IPS DF 19.7 (cell line): ENCODE measurements around the gene ZFHX3.

ENCODE experiments used
- DNase-seq: peaks from one replicate; pipeline ENCODE4 v3.0.0-alpha.2; 2013; ENCODE audit warnings: low read depth, low spot score

ZFHX3 gene

DNA sequence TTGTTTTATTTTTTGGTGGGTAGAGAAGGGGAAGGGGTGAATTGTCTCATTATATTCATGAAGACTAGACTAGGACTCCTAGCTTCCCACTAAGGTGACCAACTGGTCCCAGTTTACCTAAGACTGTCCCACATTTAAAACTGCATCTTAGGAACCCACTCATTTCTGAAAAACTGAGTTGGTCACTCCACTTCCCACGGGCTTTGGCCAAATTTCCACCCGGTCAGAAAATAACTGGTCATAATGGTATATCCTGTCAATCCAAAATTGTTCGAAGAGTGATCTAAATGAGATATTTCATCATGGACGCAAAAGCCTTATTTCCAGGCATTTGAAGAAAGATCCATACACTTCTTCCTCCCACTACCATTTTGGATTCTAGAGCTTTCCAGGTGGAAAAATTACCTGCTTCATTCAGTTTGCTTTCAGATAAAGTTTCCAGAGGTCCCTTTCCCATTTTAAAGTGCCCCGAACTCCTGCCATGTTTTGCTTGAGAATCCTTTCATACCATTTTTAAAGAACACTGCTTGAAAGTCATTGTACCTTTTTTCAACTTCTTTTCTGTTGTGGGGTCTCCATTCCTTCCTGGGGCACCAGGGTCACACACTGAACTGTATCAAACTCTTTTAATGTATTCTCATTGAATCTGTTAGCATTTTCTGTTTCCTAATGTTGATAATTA is 21.8 kb upstream of the ZFHX3 start:
- DNase-seq: no peak

DNA sequence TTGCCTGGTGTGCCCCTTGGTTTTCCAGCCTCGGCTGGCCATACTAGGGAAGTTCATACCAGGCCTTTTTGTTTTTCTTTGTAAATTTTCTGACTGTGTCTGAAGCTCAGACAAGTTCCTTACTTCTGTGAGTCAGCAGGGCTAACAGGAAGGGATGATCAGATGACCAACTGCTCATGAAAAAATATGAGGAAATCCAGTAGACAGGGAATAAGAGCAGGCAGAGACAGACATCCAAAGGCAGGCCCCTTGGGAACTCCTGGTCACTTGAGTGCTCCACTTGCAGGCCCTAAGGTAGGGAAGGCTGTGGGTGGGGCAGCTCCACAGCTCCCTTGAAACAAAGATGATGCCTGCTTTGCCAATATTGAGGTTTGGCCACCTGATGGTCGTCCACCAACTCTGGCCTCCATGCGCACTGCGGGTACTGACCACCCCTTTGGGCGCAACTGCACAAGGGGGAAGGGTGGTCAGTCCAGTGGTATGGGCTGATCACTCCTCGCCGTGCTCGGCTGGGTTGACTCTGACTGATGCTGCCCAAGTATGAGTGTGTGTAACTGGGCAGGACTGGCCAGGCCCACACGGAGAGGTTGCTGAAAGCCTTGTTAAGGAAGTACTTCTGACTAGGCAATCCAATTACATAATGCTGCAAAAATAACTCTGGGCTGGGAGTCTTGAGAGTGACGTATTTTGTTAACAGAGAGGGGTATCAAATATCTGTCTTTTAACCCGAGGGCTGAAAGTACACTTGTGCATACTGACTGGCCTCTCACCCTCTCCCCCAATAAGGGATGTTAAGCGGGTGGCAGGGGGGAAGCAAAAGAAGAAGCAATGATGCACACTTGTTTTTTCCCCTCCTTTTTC is 20.8 kb upstream of the ZFHX3 start:
- no peak for DNase-seq

DNA sequence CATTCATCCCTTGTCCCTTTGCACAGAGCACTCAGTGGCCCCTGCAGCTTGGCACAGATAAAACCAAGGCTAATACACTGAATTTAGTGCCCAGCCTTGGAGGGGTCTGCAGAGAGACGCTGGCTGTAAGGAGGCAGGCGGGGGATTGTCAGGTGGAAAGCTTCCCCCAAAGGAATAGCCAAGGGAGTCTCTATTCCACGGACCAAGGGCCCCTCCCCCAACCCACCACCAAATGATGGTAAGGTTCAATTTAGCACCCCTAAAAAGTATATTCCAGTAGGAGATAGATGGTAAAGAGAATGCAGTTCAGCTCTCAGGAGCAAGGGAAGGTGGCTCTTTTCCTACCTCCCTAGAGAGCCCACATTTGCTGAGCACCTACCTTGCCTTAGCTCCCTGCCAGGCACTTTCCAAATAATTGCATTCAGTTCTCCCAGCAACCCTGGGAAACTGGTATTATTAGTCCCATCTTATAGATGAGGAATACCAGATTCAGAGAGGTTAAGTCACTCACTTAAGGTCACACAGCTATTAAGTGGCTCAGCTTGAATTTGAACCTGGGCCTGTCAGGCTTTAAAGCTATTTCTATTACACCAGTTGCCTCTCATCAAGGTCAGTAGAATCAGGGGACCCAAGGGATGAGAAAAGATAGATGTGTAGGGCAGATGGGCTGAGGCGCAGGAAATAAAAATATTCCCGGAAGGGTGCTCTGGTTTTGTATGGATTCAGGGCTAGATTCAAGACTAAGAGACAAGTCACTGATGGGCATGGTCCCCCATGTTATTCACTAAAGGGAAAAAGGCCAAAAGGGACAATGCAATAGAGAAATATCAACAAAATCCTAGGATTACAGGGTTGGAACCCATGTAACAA is 20.0 kb upstream of the ZFHX3 start:
- DNase-seq: no peak

DNA sequence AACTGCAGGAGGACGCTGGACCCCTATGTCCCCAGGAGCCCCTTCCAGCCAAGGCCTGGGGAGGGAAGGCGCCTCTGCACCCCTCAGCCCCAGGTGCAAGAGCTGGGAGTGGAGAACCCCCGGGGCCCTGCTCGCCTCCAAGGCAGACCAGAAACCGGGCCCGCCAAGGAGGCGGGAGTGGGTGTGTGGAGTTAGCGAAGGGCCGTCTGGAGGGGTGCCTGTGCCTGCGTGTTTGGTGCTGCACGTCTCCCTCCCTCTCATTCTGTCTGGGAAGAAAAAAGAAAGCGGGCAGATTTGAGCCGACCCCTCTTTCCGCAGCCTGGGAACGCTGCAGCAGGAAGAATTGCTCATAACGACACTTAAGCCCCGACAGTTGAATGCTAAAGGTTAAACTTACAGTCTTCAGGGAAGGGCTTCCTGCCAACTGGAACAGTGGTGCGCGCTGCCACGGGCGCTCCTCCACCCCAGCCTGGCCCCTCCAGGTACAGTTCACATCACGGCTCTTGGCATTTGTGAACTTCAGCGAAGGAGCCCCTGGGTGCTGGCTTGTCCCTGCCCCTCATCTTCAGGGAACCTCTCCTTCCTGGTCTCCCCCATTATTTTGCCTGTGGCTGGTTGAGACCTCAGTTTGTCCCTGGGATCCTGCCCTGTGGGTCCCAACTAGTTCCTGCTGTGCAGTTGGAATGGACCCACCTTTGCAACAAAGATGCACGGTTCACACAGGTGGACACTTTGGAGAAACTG is 19.2 kb upstream of the ZFHX3 start:
- no peak for DNase-seq

DNA sequence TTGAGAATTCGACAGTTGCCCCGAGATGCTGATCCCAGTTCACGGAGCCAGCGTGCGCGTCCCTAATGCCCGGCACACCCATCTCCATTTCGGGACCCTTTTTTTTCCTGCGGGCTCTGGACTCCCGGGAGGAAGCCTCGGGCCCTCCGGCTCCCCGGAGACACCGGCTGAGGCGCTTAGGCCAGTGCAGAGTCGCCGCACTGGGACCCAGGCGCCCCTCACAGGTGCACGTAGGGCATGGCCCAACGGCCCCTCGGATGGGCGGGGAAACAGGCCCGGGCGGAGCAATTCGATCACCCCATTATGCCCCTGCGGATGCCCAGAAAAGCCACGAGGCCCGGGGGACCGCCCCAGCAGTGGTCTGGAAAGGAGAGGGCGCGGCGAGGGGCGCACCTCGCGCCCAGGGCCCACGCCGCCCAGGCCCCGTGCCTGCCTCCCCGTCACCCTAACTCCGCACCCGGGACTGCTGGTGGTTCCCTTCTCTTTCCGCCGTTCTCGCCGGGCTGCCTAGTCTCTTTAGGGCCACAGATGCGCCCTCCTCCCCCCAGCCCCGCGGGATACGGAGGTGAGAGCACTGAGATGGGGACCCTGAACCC is 18.5 kb upstream of the ZFHX3 start:
- DNase-seq: no peak

DNA sequence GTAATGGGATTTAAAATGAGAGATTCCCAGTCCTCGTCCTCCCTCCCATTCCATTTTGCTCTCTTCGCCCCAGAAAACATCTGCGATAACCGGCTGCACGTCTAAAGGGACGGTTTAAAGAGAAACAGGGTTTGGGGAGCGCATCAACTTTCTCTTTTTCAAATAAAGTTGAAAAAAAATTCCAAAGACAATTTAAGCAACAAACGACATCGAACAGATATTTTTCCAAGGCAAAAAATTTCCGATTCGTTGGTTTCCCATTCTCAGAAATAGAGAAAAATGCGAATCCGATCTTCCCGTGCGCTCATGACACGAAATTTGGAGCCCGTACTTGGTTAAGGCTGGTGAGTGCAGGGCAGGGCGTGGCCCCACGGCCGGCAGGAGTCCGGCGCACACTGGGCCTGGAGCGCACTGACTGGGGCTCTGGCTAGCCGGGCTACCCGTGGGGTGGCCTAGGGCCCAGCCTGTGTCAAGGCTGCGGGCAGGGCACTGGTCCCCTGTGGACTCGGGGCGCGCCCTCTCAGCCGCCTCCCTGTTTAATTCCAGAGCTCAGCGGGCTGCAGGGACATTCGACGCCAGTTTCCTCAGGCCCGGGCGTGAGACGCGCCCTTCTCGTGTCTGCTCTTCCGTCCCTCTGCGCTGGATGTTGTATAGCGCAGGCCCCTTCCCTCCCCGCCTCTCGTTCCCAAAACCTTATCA is 17.9 kb upstream of the ZFHX3 start:
- no peak for DNase-seq

DNA sequence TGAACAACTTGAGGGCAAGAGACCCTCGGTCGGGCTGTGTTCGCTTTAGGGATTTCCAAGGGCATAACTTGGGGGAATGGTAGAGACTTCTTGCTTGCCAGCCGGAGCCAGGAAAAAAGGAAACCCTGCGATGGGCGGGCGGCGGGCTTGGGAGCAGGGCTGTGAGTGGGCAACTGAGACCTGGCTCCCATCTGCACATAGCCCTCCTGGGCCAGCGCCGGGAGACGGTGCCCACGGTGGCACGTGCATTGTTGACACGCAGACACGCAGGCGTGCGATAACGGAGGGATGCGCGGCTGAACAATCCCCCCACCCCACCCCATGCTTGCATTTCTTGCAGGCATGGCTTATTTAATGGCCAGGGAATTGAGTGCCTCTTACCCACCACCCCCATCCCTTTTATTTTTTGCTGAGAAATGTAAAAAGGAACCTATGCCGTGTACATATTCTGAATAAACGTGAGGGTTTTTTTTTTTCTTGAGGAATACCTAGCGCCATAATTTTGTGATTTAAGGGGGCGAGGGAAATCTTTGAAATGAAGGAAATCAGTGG is 17.1 kb upstream of the ZFHX3 start:
- DNase-seq: no peak

DNA sequence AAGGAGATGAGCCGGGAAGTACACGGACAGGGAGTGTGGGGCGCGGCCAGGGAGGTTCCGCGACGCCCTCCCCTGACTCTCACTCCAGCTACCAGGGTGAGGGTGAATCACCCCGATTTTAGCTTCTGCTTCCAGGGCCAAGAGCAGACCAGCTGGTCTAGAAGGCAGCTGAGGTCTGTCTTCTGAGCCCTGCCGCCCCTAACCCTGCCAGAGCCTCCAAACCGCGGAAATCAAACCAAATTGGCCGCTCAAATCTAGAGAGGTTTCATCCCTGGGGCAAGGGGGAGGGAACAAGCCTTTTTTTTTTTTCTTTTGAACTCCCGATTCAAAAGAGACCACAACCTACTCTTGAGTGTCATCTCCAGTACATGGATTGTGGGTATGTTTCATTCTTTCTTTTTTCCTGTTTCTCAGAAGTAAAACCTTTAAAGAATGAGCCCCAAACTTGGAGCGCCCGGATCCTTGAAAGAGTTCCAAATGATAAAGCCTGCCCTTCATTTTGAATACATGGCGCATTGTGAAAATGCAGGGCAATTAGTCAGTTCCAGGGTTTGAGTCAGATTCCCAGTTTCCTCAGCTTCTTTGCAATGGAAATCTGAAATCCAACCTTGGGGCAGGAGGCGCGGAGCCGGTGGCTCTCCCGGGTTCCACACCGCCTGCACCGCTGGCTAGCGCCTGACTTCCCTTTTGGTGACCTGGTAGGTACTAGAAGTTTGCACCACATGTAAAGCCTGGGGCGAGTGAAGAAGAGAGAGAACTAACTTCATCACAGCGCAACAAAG is 16.5 kb upstream of the ZFHX3 start:
- no peak for DNase-seq

DNA sequence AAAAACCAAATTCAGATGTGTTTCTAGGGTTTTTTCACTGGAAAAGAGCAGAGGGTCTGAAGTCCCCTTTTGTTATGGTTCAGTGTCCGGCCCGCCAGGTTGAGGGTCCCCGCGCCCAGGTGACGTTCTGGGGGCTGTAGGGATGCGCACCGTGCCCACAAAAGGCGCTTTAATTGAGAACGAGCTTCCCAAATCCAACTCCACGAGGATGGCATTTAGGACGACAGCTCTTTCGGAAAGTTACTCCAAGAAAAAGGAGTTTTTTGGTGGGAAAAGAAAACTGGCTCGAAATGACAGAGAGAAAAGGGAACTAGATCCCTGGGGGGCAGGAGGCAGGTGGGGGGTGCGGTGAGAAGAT is 15.9 kb upstream of the ZFHX3 start:
- no peak for DNase-seq

DNA sequence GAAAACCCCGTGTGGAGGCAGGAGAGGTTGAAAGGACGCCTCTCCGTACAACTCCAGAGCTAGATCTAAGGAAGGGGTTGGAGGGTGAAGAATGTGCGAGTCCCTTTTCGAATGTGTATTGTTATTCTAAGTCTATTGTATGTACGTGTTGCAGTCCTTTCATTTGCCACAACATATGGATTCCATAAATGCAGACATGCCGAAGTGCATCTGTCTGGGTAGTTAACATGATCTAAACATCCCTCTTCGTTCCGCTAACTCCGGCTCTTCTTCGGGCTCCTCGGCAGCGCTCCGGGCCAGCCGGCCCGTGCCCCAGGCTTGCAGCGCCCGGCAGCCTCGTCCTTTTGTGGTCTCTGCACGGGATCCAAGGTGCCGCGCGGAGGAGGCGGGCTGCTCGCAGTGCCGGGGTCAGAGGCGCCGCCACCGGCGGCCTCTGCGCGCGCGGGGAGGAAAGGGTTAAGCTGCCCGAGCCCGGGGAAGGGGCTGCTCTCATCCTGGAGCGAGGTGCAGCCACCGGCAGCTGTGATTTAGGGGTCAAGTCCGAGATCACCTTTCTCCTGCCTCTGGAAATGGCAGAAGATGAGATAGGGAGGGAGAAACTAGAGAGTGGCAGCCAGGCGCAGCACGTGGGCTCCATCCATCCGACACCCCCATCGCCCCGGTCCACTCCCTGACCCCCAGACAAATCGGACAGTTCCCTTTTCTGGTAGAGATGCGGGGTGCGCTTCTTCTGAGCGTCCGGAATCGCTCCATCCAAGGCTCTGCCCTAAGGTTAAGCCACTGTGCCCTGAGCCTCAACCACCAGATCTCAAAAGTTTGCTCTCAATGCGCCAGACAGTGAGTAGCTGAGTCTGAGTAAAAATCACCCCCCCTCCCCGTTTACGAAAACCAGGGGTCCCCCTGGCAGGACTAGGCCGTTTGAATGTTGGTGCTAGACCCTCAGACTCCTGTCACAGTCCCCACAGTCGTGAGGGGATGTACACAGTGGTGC is 15.1 kb upstream of the ZFHX3 start:
- no peak for DNase-seq

DNA sequence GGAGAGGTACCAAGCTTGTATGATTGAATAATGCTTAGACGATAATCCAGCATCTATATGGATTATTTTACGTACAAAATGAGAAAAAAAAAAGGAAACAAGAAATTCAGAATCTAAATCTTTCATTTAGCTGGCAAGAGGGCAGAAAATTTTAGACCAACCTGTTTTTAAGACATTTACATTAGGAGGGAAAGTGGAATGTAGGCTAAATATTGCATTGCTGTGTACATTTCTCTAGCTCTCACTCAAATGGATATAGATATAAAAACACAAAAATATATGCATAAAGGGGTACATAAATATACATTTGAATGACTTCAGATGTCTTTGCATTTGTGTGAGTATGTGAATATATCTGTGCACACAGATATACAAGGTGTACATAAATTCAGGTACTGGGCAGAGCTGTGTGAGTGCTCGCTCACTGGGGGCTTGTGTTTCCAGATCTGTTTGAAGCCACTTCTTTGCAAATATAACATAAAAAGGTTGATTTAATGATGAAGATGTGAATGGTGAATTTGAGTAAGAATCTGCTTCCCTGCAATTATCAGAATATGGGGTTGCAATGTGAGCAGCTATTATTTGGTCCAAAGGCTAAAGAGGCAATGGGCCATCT is 14.2 kb upstream of the ZFHX3 start:
- DNase-seq: no peak

DNA sequence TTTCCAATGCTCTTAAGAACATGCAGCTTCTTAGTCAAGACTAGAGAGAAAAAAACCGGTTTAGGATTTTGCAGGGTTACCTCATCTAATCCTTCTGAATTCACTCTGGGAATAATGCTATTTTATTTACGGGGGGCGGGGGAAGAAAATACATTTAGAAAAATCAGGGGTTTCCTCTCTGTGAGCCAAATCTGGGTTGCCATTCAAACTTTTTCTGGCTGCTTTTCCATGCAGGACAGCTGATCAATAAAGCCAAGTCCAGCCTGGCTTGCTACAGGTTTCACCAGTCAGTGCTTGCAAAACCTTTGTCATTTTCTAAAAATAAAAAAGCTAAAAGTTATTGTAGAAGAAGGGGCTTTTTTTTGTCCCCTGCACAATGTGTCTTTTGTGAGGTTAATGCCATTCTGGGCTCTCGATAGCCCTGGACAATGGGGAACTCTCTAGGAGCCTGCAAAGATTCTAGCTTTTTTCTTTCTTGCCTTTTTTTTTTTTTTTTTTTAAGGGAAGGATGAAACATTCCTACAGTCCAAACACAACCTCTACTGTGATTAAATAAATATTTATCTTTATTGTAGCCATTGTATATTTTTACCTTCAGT is 13.1 kb upstream of the ZFHX3 start:
- DNase-seq: no peak

DNA sequence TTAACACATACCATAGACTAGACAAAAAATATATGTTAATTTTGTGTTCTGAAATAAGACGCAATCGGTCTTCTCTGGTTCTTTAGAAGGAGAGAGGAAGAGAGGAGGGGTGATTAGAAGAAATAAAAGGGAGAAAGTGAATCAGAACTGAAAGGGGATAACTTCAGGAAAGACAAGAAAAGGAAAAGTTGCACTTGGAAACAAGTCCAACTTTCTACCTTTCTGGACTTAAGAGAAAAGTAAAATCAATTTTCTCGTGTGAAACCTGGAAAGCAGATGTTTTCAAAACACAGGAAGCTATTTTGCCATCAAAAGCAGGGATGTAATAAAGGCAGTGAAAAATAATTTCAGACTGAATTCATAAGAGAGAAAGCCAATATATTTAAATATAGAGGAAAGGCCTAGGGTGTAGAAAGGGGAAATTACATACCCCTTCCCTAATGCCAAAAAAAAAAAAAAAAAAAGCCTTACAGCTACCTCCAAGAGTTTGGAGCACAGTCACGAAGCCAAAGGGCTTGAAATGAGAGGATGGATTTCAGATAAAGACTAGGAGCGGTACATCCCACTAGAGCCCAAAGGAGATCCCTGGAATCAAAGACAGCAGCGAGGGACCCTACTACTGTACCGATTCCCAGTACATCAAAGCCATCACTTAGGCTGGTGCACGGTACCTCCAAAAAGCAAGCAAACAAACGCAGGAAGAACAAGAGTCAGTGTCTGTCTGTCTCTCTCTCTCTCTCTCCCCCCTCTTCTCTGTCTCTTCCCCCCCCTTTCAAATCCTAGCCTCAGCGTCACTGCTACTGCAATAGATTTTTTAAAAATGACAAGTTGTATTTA is 12.1 kb upstream of the ZFHX3 start:
- DNase-seq: no peak

DNA sequence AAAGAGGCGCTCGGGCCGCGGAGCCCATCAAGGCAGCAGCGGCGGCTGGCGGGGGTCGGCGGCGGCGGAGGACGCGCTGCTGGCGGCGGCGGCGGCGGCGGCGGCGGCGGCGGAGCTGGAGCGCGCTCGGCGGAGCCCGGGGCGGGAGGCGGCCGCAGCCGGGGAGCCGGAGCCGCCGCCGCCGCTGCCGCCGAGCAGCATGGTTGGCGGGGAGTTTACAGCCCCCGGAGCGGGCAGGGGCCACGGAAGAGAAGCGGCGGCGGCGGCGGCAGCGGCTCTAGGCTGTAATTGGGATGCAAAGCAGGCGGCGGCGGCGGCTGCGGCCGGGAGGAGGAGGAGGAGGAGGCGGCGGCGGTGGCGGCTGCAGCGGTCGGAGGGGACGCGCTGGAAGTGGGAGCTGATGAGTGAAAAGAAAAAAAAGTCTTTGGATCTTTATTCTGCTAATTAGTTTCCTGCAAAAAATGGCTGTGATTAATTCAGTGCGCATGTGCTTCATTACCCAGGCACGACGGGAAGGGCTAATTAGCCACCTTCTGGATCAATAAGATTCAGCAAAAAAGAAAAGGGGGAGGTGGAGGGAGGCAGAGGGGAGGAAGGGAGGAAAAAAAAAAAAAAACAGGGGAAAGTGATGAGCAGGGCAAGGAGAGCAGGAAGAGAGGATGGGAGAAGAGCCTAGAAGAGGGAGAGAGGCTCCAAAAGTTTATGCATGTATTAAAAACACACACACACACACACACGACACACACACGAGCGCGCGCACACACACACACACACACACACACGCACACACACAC is 10.9 kb upstream of the ZFHX3 start:
- DNase-seq: no peak

DNA sequence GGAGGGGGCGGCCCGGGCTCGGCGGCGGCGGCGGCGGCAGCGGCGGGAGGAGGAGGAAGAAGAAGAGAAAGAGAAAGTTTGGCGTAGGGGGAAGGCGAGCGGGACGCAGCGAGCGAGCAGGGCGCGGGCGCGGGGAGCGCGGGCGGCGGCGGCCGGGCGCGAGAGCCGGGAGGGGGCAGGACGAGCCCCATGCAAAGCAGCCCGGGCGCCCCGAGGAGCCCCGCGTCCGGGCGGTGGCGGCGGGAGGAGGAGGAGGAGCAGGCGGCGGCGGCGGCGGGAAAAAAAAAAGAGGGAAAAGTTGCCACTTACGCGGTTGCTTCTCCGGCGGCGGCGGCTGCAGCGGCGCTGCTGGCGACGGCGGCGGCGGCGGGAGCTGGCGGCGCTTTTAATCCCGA is 10.3 kb upstream of the ZFHX3 start:
- no peak for DNase-seq
